GM19372 (cell line): Measurements from ENCODE around the gene SCAMP4.

Experiments
- ATAC-seq: cut with Tn5 transposase; IDR thresholded peaks from one replicate; pipeline ENCODE4 v1.9.1; 2021; ENCODE audit warnings: mild to moderate bottlenecking, low read depth, moderate library complexity; ENCODE audit not compliant: unreplicated experiment

Gene SCAMP4

GRCh38 chr19:1954532-1954933, 49.3 kb downstream of the SCAMP4 start:
- ATAC-seq: no peak

DNA sequence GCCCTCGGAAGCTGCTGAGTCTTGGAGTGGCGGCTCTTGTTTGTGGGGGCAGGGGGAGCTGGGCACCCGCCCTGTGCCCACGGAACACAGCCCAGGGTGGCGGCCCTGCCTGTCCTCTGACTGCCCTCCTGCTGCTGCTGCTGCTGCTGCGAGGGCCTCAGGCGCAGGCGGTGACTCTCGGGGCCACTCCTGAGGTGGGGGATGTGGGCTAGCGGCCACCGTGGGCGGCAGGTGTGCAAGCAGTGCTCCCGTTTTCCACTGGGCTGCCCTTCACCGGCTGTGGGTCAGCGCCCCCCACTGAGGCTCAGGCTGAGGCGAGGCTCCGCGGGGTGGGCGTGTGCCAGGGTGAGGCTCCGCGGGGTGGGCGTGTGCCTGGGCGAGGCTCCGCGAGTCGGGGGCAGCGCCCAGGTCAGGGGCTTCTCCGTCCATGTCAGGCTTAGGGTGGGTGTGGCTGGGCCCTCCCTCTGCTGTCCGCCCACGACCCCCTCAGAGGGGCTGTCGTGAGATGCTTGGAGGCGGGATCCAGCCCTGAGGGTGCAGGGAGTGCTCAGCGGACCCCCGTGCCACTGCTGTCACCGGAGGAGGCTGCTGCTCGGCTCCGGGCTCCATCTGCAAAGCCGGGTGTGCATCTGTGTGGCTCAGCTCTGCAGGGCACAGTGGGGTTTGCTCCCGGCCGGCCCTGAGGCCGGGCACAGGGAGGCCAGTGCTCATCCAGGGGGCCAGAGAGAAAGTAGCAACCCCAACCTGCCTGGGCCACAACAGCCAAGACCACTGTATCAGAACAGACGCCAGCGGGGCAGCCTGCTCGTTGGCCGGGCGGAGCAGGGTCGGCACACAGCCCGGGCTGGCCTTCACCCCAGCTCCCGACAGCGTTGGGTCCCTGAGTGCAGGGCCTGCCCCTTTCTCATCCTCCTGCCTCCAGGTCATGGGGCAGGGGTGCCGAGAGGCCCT, 50.2 kb downstream of the SCAMP4 start:
- no peak for ATAC-seq

DNA sequence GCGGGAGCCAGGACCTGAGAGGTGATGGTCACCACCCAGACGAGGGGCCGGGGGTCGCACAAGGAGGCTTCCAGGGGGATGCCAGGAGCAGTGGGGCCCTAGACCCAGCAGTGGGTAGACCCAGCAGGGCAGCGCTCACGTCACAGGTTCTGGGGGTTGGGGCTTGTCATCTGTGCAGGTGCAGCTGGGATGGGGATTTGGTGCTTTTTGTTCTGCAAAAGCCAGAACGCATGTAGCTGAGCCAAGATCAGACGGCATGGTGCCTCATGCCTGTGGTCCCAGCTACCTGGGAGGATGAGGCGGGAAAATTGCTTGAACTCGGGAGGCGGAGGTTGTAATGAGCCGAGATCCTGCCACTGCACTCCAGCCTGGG, 50.9 kb downstream of the SCAMP4 start:
- no peak for ATAC-seq

DNA sequence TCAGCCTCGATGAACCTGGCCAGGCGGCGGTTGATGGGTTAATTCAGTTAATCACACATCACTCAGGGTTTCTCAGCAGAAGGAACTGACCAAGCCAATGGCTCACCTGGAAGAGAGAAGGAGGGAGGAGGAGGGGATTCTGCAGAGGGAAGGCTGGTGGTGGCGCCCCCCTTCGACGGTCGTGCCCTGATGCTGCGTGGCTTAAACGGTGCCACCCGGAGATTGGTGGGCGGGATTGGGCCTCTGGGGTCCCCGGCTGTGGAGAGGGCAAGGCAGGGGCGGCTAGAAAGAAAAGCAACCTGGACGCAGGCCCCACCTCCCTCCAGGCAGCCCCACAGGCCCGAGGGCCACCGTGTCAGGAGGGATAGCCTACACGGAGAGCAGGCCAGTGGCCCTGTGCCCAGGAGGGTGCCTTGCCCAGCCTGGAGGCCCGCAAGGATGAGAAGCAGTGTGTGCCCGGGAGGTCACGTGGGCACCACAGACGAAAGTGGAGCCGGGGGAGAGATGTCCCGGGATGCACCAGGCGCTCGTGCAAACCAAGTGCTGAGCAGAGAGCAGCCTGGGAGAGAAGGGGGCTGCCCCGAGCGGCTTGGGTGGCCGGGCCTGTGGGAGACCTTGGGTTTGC, 51.8 kb downstream of the SCAMP4 start:
- no peak for ATAC-seq

- no peak for ATAC-seq
Measured at GRCh38 chr19:1957562-1958248, 52.5 kb downstream of the SCAMP4 start.

DNA sequence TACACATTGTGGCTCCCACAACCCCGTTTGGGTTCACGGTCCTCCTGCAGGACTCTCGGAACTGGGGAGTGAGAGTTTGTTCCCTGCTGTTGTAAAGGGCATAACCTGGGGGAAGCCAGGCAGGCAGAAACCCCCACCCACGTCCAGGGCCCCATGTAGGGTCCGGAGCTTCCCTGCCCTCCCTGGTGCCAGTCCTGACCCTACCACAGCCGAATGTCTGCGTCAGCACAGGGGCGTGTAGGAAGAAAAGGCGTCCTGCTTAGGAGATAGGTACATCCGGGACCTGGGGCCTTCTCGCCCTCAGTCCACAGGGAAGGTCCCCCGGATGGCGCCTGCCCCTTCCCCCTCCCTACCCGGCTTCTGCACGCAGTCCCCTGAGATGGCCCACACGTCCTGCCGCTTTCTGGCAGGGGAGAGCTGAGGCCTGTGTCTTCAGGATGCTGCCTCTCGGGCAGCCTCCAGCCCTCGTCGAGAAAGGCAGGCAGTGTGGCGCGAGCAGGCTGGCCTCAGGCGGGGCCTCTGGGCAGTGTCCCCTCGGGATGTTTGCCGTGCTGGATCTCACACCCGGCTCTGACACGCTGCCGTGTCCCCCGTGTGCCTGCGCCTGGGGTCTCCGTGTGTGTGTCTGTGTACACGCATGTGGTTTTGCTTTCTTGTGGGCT, 54.9 kb downstream of the SCAMP4 start:
- ATAC-seq: no peak

DNA sequence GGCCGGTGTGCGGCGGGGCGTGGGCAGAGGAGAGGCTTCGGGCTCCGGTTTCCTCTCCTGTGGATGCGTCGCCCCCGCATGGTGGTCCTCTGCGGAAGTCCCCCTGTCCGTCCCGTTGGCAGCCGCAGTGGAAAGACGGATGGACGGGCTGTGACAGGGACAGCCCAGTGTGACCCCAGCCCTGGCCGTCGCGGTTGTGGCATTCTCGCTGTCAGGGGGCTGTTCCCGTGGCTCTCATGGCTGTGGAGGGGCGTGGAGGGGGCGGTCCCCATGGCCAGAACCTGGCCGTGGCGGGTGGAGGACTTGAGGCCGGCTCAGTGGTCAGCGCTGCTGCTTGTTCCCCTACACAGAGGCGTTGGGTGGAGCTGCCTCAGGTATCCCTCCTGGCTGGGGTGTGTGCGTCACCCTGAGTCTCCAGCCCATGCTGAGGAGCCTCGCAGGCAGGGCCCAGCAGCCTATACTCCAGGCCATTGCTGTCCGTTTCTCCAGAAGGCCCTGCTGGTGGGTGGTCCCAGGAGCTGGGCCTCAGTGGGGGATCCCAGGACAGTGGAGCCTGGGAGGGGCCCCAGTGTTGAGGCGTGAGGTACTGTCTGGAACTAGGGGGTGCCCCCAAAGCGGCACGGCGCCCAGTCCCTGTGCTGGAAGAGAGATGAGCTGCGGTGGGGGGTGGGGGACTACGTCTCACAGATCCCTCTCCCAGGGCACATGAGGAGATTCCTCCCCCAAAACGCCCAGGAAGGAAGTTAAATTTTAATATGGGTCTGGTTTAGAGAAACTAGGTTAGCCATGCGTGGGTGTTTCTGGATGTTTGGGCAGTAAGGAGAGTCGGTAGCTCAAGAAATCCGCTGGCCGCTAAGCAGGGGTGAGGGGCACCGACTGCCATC, 56.0 kb downstream of the SCAMP4 start:
- ATAC-seq: no peak

- ATAC-seq: no peak
Measured at GRCh38 chr19:1962674-1963073, 57.5 kb downstream of the SCAMP4 start.

DNA sequence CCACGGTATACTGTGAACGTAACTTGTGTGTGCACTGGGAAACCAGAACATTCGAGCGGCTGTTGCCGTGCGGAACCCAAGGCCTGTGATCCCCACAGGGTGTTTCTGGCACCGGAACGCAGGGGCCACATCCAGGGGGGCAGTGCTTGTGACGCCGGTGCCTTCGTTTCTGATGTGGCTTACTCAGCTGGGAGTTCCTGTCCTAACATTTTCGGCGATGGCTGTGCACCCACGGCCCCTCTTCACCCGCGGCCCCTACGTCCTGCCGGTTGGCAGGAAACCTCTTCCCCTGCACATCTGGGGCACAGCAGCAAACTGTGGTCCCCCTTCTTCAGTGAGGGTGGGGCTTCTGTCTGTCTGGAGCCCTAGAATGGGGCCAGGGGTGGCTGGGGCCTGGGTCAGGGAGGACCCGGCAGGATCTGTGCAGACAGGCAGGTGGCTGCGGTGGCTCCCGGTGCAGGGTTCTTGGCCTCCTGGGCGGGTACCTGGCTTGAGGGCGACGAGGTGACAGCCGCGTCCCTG, 61.9 kb downstream of the SCAMP4 start:
- ATAC-seq: no peak

DNA sequence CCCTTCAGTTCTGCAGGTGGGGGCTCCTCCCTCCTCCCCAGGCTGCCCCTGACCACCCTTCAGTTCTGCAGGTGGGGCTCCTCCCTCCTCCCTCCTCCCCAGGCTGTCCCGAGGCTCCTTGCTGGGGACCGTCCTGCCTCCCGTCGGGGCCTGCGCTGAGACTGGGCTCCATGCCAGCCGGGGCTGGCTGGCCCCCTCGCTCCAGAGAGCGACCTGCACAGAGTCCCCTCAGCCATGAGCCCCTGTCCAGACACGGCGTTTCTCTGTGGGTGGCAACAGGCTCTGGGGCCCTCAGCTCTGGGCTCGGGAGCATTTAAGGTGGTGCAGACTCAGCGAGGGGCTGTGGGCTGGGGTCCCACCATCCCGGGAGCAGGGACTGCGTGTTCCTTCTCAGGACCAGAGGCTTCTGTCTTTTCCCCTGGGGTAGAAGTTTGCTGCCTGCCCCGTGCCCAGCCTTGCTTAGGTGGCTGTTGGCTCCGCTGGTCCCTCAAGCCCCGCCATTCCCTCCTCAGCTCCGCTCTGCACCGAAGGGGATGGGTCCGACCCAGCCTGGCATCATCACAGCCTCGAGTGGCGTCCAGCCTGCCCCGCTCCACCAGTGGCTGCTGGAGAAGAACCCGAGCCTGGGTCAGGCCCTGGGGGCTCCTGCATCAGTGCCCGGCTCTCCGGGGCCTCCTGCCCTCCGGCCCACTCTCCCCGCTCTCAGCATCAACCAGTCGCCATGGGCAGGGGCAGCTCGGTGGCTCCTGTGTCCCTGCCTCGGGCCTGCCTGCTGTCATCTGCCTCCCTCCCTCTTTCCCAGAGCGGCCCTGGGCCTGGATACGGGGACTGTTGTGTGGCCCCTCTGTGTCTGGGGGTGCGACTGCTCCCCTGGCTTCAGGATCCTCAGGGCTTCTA, 63.3 kb downstream of the SCAMP4 start:
- no peak for ATAC-seq

DNA sequence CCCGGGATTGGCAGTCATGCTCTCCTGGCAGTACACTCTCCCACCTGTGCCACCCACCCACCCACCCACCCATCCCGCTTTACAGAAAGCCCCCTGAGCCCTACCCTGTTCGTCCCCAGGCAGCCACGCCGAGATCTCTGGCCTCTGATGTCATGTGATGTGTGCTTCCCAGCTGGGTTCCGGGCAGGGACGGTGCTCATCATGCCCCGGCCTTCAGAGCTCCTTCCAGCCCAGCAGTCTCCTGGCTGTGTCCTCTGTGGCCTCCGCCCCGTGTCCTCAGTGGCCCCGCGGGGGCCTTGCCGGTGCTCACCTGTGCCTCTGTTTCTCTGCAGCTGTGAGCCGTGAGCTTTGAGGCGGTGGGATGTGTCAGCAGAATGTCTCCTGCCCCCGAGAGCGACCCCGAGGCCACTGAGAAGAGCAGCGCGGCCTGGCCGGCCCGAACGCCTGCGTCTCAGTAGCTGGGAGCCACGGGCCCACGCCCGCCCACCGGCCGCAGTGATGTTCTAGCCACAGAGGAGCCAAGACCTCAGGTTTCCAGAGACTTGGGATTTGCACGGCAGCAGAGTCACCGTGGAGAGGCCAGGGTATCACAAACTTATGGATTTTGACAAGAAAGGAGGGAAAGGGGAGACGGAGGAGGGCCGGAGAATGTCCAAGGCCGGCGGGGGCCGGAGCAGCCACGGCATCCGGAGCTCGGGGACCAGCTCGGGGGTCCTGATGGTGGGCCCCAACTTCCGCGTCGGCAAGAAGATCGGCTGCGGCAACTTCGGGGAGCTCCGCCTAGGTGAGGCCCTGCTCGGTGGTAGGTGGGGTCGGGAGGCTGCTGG, 64.2 kb downstream of the SCAMP4 start:
- ATAC-seq: no peak

- ATAC-seq: no peak
Measured at GRCh38 chr19:1970003-1970805, 65.0 kb downstream of the SCAMP4 start.

DNA sequence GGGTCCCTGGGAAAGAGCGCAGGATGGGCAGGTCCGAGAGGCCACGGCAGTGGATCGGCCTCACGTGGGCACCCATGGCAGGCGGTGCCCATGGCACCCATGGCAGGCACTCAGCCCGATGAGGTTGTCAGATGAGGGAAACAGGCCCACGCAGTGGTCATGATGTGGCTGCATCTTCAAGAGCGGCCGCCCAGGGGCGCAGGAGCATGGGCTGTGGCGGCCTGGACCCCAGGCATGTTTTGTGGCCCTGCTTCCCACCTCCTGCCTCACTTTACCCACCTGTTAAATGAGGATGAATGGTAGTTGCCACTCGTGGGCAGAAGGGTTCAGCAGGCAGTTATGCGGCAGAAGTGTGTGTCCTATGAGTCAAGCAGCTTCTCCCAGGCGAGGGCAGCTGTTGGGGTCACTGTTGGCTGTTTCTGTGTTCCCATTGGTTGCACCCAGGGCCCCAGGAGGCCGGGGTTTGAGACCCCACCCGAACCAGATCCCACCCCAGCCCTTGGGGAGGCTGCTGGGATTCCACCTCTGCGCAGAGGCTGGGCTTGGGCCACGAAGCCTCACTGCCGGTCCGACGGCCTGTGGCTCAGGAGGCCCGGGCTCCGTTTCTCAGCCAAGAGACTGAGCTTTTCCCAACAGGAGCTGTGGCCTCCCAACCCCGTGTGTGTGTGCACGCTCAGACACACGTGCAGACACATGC, 65.8 kb downstream of the SCAMP4 start:
- ATAC-seq: no peak

- ATAC-seq: no peak
Measured at GRCh38 chr19:1974381-1975161, 69.4 kb downstream of the SCAMP4 start.

DNA sequence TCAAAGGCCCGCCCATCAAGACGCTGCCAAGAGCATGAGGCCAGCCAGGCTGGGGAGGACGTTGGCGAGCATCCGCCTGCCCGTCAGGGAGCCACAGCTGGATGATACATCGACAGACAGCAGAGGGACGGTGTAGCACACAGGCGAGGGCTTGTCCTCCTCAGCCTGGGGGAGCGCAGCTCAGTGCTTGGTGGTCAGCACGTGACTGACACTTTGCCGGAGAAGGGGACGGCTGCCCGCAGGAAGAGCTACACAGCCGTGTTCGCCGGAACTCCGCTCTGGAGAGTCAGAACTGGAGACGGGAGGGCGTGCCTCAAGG, 69.9 kb downstream of the SCAMP4 start:
- no peak for ATAC-seq
